GM12874 (cell line): ENCODE measurements around the gene GPC6.

Experiments used
- CTCF ChIP-seq: IDR thresholded peaks from 2 replicates; pipeline ENCODE4 v1.5.1; 2011; ENCODE audit warnings: low read depth, mild to moderate bottlenecking, control low read depth, low read length, moderate library complexity; ENCODE audit not compliant: insufficient read depth

The GPC6 gene

DNA sequence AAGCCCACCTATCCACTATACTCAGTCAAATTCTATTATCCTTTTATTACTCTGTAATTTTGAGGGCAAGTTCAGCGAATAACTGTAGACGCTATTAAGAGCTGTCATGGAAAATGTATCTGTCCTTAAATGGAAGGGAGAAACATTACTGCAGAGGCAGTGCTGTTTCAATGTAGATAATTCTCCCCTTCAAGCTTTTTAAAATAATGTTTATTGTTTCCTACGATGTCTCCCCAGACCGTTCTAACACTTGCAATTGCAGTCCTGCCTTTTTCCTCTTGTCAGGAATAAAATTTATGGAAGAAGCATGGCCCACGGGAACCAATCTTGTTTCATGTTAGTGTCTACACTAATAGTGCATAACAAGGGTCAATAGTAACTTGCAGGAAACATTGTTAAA, 159.5 kb downstream of the GPC6 start:
- no peak for TF ChIP-seq CTCF

DNA sequence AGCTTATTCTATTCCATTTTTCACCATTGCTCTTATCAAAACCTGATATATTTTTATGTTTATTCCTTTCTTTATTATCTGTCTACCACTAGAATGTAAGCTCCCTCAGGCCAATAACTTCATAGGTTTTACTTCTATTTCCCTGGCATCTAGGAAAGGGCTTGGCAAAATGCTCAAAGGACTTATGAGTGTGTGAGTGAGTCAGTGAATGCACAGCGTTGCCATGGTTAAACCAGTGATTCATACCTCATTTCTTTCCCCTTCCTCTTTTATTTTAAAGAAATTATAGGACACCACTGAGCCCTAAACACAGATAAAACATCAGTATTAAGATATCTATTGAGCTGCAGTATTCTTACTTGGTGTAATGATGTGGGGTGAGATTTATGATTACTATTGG, 162.1 kb downstream of the GPC6 start:
- no peak for TF ChIP-seq CTCF

DNA sequence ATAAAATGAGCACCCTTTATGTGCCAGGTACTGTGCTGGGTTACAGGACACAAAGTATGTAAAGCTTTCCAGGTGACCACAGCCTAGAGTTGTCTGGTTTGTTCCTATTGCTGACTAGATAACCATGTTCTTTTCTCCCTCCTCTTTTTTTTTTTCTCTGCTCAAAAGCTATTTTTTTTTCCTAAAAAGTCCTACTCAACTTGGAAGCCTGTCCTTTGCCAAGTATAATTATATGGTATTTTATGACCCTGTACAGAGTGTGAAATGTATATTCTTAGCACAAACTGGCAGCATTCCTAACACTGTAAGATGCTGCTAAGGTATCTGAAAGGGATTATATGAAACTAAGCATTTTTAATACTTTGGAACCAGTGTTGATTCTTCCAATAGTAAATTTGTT, 171.0 kb downstream of the GPC6 start:
- no peak for TF ChIP-seq CTCF

DNA sequence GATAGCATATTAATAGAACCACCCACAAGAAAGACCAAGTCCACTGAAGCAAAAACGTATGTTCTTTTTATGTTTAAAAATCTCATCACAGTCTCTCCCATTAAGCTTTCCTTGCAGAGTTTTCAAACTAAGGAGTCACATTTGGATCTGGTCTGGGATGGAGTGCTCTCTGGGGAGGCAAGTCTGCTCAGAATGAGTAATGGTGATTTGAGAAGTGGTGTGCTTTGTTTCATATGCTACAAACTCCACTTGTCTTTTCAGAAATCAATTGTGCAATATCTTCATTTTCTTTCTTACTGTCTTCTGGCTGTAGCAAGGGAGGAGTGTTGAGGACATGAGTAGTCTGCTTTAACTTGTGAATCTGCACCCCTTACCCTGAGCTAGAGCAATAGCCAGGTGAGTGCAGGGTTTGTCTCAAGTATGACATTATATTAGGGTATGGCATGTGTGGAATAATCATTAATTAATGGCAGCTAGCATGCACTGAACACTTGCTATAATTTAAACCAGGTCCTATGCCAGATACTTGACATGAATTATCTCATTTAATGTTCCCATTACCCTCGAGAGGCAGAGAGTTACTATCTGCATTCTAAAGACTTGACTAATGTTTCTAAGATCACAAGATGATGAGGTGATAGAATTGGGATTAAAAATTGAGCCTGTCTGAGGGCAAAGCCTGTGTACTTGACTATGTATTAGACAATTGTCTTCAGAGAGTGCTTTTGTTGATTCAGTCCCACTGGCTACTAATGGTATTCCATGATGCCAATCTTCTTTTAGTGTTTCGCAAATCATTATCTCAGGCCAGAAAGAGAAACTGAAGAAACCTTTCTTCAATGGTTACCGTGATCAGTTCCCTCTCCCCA, 171.8 kb downstream of the GPC6 start:
- no peak for TF ChIP-seq CTCF

DNA sequence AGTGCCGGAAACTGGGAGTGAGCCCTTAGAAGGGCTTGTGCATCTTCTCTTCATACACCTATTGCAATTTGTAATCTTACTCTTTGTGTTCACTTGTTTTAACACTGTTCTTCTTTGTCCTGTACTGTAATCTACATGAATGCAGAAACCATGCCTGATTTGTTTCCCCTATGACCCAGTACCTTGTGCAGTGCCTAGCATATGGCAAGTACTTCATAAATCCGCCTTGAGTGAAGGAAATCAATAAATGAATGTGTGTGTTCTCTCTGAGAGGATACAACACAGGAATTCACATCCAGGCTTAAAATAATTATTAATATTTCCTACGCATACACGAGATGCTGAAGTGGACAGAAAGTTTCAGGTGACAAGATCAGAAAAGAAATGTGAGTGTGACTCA, 172.6 kb downstream of the GPC6 start:
- TF ChIP-seq CTCF = no peak

DNA sequence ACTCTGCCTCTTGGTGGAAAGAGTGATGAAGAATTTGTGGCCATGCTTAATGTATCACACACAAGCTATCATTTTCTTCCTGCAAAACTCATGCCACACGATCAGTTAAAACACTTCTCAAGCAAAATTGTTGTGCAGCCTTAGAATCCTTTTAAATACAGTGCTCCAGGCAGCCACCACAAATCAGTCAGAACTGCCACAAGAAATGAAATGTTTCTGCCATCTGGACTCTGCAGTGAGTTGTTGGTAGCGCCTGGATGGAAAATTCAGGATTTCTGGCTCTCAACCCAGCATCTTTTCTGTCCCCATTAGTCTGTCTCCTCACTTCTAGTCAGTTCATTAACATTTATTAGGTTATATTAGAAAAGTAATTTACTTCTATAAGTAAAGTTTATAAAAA, 179.5 kb downstream of the GPC6 start:
- no peak for TF ChIP-seq CTCF

DNA sequence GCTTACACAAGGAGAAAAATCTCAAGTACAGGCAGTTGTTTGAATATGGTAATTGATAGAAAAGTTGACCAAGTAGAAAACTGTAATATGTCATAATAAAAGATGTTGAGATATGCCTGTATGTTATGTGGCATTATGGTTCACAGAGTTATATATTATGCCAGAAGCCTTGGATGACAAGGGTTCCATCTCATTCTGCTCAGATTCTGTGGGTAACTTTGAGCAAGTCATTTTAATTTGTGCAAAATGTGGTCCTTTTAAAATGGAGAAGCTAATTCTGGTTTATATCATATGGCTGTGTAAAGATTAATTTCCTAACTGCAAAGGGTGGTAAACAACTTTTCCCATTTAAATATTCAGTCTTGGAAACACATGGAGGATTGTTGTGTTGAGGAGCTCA, 180.9 kb downstream of the GPC6 start:
- TF ChIP-seq CTCF = no peak
